Keratinocyte (primary cell): Measurements from ENCODE around the gene THRB. TPM values are rescaled to one million over a fixed set of nuclear protein-coding genes. Genes with fewer than 3 reads are reported as not detected.

ENCODE experiments used
- DNase-seq: peaks from one replicate; pipeline ENCODE4 v3.0.0-alpha.2; 2011; ENCODE audit warnings: low read depth, missing footprints, low spot score
- FAIRE-seq: peaks from 2 replicates; lab custom pipeline; 2011; peaks lifted over from hg19 to GRCh38; lab: Jason Lieb, UNC
- H2AFZ ChIP-seq: 2 replicates; pipeline ENCODE4 v1.6.0; 2012; ENCODE audit warnings: low read length, control low read depth, inconsistent platforms; ENCODE audit not compliant: control insufficient read depth
- H3K27ac ChIP-seq: 2 replicates; pipeline ENCODE4 v1.5.1; 2011; ENCODE audit warnings: low read length; ENCODE audit not compliant: control insufficient read depth, insufficient read depth
- H3K27me3 ChIP-seq: 3 replicates; pipeline ENCODE4 v1.6.0; 2011; ENCODE audit warnings: low read length; ENCODE audit not compliant: control insufficient read depth, insufficient read depth; ENCODE audit errors: extremely low read depth
- H3K36me3 ChIP-seq, 2 experiments: 2 replicates in 1 of 2; 3 replicates in 1 of 2; pipeline ENCODE4 v1.5.1; 2011; ENCODE audit warnings: low read length in 2 of 2, mild to moderate bottlenecking in 1 of 2; ENCODE audit not compliant: control insufficient read depth in 2 of 2, insufficient read depth in 2 of 2; ENCODE audit errors: extremely low read depth in 1 of 2
- H3K4me1 ChIP-seq: 3 replicates; pipeline ENCODE4 v1.5.1; 2011; ENCODE audit warnings: low read length; ENCODE audit not compliant: control insufficient read depth, insufficient read depth; ENCODE audit errors: extremely low read depth
- H3K4me2 ChIP-seq: 3 replicates; pipeline ENCODE4 v1.6.0; 2011; ENCODE audit warnings: low read depth, low read length; ENCODE audit not compliant: control insufficient read depth, insufficient read depth; ENCODE audit errors: extremely low read depth
- H3K4me3 ChIP-seq, 3 experiments: fragments of 200-600 bp in 1 of 3; sonication (generic) in 1 of 3; 2 replicates in 2 of 3; 3 replicates in 1 of 3; pipeline ENCODE4 v1.5.1; 2011 to 2016; ENCODE audit warnings: low read length in 3 of 3, mild to moderate bottlenecking in 3 of 3, control low read depth in 2 of 3, inconsistent platforms in 1 of 3, low read depth in 1 of 3, mixed read lengths in 1 of 3, mixed run types in 1 of 3, moderate library complexity in 1 of 3; ENCODE audit not compliant: control insufficient read depth in 2 of 3, insufficient read depth in 2 of 3; ENCODE audit errors: extremely low read depth in 1 of 3
- H3K79me2 ChIP-seq: 2 replicates; pipeline ENCODE4 v1.6.0; 2012; ENCODE audit warnings: low read length; ENCODE audit not compliant: control insufficient read depth, insufficient read depth
- H3K9ac ChIP-seq: 3 replicates; pipeline ENCODE4 v1.6.0; 2011; ENCODE audit warnings: low read length; ENCODE audit not compliant: control insufficient read depth, insufficient read depth; ENCODE audit errors: extremely low read depth
- H3K9me1 ChIP-seq: 3 replicates; pipeline ENCODE4 v1.6.0; 2011; ENCODE audit warnings: low read length; ENCODE audit not compliant: control insufficient read depth, insufficient read depth; ENCODE audit errors: extremely low read depth
- H3K9me3 ChIP-seq: 2 replicates; pipeline ENCODE4 v1.5.1; 2012; ENCODE audit warnings: low read depth, low read length; ENCODE audit not compliant: control insufficient read depth
- H4K20me1 ChIP-seq: 3 replicates; pipeline ENCODE4 v1.6.0; 2011; ENCODE audit warnings: low read length; ENCODE audit not compliant: control insufficient read depth, insufficient read depth; ENCODE audit errors: extremely low read depth
- EZH2 ChIP-seq: IDR thresholded peaks from one replicate; pipeline ENCODE4 v1.6.1; 2012; ENCODE audit warnings: inconsistent platforms, mild to moderate bottlenecking, low read length, moderate library complexity
- dilution Hi-C: fragments of 300-500 bp; cut with MboI; formaldehyde crosslinking; loops from one replicate; pipeline ENCODE4 v1.7.0; 2020; ENCODE audit warnings: low sequenced_read_pairs; ENCODE audit not compliant: extremely low pct_ligation_motif_present
- polyA plus RNA-seq, 5 experiments: library from polyadenylated mRNA; depleted of rRNA in 3 of 5; stranded (reverse) in 3 of 5; stranded (forward) in 1 of 5; unstranded in 1 of 5; fragments of >200 nt; gene quantifications; 1 replicate in 1 of 5; 2 replicates in 3 of 5; 3 replicates in 1 of 5; pipeline versions ENCODE4 v1.2.1 to v1.2.3, GENCODE V29; 2011 to 2012; ENCODE audit warnings: missing spikeins in 2 of 5, low read depth in 1 of 5, low replicate concordance in 1 of 5
- TF ChIP-seq, protein P1 (sequence below), 3 experiments: IDR thresholded peaks in 1 of 3; conservative IDR thresholded peaks in 1 of 3; optimal IDR thresholded peaks in 1 of 3; 2 replicates in 2 of 3; 3 replicates in 1 of 3; pipeline versions ENCODE3 to v1.5.1; 2011; ENCODE audit warnings: low read length in 3 of 3, mild to moderate bottlenecking in 3 of 3, moderate library complexity in 2 of 3, control low read depth in 1 of 3, inconsistent platforms in 1 of 3; ENCODE audit not compliant: insufficient read depth in 2 of 3; ENCODE audit errors: extremely low read depth in 1 of 3

THRB gene
- polyA plus RNA-seq, 1 donor (not counting 4 experiments of a cell fraction or from before 2014, with no cell fraction given) = 2.6 TPM

DNA sequence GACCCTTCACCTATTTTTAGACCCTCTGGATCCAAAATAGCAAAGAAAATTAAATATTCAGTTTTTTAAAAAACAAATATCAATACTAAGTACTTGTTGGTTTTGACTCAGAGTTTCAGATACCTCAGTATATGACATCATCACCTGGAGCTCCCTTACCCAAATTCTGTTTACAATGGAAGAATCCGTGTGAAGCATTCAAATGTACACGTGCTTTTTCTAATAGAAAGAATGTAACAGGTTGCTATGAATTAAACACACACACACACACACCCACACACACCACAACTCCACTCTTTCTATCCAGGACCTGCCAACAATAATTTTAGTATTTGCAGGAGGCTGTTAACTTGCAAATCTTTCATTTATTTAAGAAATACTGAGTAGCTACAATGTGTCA is 221.8 kb downstream of the THRB start:
- Histone ChIP-seq H3K9me3 (no peaks in the 10 kb centered on the region), H3K27ac (no peak overlapping the region), H4K20me1 (no peaks in the 10 kb centered on the region), H3K4me3 (no peak overlapping the region), H3K36me3 (no peaks in the 10 kb centered on the region), H2AFZ (no peak overlapping the region), H3K27me3 (no peaks in the 10 kb centered on the region), H3K4me2 (no peak overlapping the region), H3K9ac (no peak overlapping the region), H3K9me1 (no peaks in the 10 kb centered on the region), H3K4me1 (no peaks in the 10 kb centered on the region), H3K79me2 (no peaks in the 10 kb centered on the region)
- TF ChIP-seq EZH2 = no peak
- TF ChIP-seq, protein P1, sequence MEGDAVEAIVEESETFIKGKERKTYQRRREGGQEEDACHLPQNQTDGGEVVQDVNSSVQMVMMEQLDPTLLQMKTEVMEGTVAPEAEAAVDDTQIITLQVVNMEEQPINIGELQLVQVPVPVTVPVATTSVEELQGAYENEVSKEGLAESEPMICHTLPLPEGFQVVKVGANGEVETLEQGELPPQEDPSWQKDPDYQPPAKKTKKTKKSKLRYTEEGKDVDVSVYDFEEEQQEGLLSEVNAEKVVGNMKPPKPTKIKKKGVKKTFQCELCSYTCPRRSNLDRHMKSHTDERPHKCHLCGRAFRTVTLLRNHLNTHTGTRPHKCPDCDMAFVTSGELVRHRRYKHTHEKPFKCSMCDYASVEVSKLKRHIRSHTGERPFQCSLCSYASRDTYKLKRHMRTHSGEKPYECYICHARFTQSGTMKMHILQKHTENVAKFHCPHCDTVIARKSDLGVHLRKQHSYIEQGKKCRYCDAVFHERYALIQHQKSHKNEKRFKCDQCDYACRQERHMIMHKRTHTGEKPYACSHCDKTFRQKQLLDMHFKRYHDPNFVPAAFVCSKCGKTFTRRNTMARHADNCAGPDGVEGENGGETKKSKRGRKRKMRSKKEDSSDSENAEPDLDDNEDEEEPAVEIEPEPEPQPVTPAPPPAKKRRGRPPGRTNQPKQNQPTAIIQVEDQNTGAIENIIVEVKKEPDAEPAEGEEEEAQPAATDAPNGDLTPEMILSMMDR (optimal IDR thresholded peaks at IDR 0.05 in 1 of 3, IDR thresholded peaks at IDR 0.05 in 1 of 3, conservative IDR thresholded peaks at IDR 0.05 in 1 of 3; ENCODE audit: extremely low read depth in 1 of 3, insufficient read depth in 2 of 3, low read length in 3 of 3) = no peak
- dilution Hi-C loops = no loop called here
- FAIRE-seq = no peak
- DNase-seq = no peak

DNA sequence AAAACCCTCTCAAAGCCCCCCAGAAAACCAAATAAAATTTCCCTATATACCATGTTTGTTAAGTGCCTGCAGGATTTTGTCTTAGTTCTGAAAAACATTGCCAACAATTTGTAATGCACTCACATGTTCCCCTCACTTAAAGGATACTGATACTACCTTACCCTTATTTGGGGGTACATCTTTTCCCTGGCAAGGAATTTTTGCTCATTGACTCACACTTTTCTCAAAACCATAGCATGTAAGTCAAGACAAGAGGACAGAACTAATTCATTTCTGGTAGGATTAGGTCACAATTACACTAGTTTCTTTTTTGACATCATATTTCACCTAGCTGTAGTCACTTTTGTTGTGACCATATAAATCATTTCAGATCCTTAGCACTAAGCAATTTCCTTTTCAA is 222.2 kb downstream of the THRB start:
- dilution Hi-C loops = no loop called here
- Histone ChIP-seq H3K36me3 (no peaks in the 10 kb centered on the region), H3K4me1 (no peaks in the 10 kb centered on the region), H3K79me2 (no peaks in the 10 kb centered on the region), H3K4me2 (no peak overlapping the region), H3K9ac (no peak overlapping the region), H3K4me3 (no peak overlapping the region), H3K9me3 (no peaks in the 10 kb centered on the region), H4K20me1 (no peaks in the 10 kb centered on the region), H3K27me3 (no peaks in the 10 kb centered on the region), H3K27ac (no peak overlapping the region), H3K9me1 (no peaks in the 10 kb centered on the region), H2AFZ (no peak overlapping the region)
- TF ChIP-seq, protein P1 (optimal IDR thresholded peaks at IDR 0.05 in 1 of 3, IDR thresholded peaks at IDR 0.05 in 1 of 3, conservative IDR thresholded peaks at IDR 0.05 in 1 of 3; ENCODE audit: extremely low read depth in 1 of 3, insufficient read depth in 2 of 3, low read length in 3 of 3) = no peak
- no peak for TF ChIP-seq EZH2
- no peak for FAIRE-seq
- DNase-seq = no peak
